ENCODE results near the gene AMBRA1.
A peak's percentile ranks its signal among the peaks of the same experiment; 100 is the strongest.

The AMBRA1 gene

GRCh38 chr11:46529095-46529905 lies 64.5 kb downstream of the AMBRA1 start:
- peak; percentile 57 to 71 for DNase-seq

- peak; percentile 27 to 48 for DNase-seq
These were observed 65.3 kb downstream of the AMBRA1 start for GRCh38 chr11:46528445-46529094.

DNA sequence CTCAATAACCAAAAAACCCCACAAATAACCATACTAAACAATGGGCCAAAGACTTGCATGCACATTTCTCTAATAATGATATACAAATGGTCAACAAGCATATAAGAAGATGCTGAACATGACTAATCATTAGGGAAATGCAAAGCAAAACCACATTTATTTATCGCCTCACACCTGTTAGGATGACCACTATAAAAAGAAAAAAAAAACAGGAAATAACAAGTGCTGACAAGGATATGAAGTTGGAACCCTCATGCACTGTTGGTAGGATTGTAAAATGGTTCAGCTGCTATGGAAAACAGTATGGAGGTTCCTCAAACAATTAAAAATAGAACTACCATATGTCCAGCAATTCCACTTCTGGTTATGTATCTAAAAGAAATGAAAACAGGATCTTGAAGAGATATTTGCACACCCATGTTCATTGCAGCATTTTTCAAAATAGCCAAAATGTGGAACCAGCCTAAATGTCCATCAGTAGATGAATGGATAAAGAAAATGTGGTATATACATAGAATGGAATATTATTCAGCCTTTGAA lies 66.2 kb downstream of the AMBRA1 start:
- peak; percentile 64 to 81 for DNase-seq

DNA sequence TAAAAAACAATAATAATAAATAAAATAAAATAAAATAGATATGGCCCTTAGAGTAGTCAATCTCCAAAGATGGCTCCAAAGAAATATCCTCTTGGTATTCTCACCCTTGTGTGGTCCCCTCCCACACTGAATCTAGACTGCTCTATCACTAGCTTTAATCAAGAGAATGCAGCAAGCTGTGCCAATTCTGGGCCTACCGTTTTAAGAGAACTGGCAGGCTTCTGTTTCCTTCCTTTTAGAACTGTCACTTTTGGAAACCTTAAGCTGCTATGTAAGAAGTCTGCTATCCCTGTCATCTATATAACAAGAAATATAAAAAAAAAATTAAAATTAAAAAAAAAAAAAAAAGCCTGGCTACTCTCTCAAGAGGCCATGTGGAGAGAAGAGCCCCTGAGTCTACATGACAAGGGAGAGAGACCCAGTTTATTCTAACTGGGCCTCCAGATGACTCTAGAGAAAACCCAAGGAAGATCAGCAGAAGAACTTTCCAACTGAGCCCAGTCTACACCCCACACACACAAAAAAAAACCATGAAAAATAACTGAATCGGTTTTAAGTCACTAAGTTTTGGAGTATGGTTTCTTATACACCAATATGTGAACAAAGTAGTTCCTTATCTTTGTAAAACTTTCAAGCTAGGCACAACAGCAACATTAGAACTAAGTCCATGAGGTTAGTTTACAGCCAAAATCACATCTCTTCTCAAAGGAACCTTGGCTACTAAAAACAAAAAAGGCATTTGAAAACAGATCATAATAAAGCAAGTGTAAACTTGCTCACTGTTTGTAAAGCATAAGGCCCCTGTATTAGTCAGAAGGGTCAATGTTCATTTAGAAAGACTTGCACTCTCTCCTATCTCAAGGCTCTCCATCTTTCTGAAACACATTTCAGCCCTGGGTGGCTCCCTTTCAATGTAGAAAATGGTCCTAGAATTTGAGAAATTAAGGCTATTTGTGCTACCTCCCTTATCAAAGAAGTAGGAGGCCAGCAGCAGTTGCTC lies 67.3 kb downstream of the AMBRA1 start:
- DNase-seq: no peak

- DNase-seq: peak; percentile 62 to 66
These were observed 69.5 kb downstream of the AMBRA1 start for GRCh38 chr11:46524201-46524770.

GRCh38 chr11:46523290-46523689 lies 70.5 kb downstream of the AMBRA1 start:
- DNase-seq: no peak

GRCh38 chr11:46522682-46523281 lies 71.0 kb downstream of the AMBRA1 start:
- DNase-seq: no peak

DNA sequence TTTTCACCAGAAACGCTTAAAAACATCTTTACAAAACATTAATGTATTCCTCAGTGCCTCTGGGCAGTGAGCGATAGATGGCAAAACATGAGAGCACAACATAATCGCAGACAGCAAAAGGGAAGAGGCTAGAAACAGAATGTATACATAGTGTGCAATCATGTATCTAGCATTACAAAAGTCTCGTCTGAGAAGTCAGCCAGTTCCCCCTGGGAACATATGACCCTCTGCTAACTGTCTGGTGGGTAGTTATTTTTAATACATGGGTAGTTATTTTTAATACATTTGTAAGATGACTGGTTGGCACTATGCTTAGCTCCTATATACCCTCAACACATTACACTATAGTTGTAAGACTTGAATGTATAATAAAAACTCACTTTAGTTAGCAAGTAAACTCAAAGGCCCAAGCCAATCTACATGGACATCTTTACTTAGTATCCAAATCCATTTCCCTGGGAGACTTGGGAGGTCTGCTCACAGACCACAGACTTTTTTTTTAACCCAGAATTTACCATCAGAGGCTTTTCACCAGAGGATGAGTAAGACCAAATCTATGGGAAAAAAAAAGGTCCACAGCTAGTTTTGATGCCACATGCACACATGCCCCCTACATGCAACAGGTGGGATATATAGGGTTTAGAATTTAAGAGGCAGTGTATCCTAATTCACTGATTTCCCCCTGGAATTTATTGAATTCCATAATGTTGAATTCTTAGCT lies 71.7 kb downstream of the AMBRA1 start:
- DNase-seq: peak; percentile 75 to 76

- no peak for DNase-seq
These were observed 72.7 kb downstream of the AMBRA1 start for GRCh38 chr11:46520971-46521745.

- DNase-seq: no peak
These were observed 74.5 kb downstream of the AMBRA1 start for GRCh38 chr11:46519351-46519750.

DNA sequence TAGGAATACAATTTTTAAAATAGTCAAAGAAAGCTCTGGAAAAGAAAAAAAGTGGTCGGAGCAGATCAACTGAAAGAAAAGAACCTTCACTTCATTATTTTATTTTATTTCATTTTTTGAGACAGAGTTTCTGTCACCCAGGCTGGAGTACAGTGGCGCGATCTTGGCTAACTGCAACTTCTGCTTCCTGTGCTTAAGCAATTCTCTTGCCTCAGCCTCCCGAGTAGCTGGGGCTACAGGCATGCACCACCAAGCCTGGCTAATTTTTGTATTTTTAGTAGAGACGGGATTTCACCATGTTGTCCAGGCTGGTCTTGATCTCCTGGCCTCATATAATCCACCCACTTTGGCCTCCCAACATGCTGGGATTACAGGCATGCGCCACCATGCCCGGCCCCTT lies 74.9 kb downstream of the AMBRA1 start:
- peak; percentile 69 for DNase-seq

- no peak for DNase-seq
These were observed 79.5 kb downstream of the AMBRA1 start for GRCh38 chr11:46514370-46514769.

DNA sequence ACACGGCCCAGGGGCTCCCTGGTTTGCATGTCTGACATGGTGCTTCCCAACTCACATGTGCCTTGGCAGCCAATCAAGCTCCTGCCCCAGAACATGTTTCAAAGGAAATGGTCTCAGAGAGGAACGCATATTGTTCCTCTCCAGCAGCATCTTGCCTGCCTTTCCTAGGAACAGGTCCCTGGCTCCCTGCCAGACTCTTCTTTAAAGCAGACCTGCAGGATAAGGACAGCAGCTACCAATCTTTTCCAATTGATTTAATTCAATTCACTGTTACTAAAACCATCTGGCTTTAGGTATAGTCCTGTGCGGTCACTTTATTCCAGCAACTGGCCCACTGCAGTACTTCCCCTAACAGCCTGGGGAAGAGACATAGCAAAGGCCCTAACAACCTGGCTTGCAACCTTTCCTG lies 79.9 kb downstream of the AMBRA1 start:
- no peak for DNase-seq

DNA sequence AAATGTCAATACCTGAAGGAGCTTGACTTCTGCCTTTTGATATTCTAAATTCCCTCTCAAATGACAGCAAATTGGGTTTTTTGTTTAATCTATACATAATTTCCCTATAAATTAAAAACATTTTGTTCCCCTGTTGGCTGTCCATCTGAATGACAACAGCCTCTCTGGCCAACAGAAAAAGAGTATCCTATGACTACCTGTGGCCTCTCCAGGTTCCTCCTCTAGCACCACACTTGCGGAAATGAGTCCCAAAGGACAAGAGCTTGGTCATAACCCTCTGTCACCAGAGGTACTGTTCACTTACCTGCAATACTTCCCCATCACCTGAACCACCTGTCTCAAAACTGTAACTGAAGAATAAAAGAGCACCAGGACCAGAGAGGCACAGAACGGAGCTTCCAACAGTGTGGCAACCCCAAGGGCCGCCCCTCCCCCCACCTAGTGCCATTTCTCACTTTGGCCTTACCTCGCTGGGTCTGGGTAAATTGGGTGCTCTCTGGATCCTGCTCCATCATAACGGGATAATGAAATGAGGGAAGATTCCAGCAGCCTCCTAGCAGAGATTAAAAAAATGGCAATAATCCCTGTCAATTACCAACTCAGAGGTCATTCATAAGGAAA lies 81.5 kb downstream of the AMBRA1 start:
- no peak for DNase-seq

DNA sequence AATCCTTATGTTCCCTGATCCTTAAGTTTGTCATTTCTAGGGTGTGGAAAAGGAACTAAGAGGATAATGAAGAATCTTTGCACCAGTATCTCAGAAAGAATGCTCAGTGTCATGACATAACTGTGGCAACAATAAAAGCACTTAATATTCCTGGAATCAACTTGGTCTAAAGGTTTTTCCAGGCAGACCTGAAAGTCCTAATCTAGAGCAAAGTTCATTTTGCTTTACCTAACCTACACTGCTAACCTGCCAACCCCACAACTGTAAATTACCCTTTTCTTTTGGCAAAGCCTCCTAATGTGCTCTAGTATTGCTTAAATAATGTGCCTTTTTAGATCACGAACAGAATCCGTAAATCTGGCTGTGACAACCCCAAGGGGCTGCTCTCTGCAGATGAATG lies 82.5 kb downstream of the AMBRA1 start:
- DNase-seq: no peak

DNA sequence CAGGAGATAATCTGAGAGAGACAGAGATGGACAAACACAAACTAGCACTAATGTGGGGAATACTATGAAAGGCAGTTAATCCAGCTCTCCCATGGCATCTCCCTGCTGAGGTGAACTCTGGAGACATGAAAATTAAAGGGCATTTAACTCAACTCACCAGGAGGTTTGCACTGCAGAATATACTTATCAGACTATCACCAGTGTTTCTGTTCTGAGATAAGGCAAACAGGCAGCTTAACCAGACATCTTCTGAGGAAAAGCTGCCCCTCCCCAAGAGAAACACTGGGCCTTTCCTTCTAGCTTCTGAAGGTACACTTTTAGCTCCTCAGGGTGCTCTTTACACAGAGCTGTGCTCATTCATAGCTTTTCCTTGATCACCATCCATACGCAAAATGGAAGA lies 85.5 kb downstream of the AMBRA1 start:
- DNase-seq: no peak

- peak; percentile 34 to 61 for DNase-seq
These were observed 87.4 kb downstream of the AMBRA1 start for GRCh38 chr11:46506483-46506791.

GRCh38 chr11:46505741-46506482 lies 87.9 kb downstream of the AMBRA1 start:
- no peak for DNase-seq

Measured in inflammatory macrophage (primary cell).